ENCODE results near the gene CYTH2.

The CYTH2 gene

GRCh38 chr19:48477698-48478338 is 8.6 kb downstream of the CYTH2 start:
- ChIA-PET POLR2A (interaction anchor here (3.1 kb wide), 1 partner anchor 15 kb away, joined by 8 read pairs; no protein-coding TSS in a partner anchor), CTCF (no interaction called here)
- peaks cover 34 to 73% of the 10 kb centered on the region in 2 experiments for H3K36me3 ChIP-seq (ENCODE audit: control insufficient read depth in 2 of 2, insufficient read depth in 1 of 2, low read length in 2 of 2)
- H3K27ac ChIP-seq (ENCODE audit: extremely low read depth, low read depth, low read length), result no peak overlapping the region
- H3K4me3 ChIP-seq (ENCODE audit: low read depth, low read length), result no peak overlapping the region
- no peaks in the 10 kb centered on the region for H3K9me3 ChIP-seq (ENCODE audit: control insufficient read depth, insufficient read depth, low read depth, low read length)
- TF ChIP-seq ZNF768 (tag by site-specific recombination; IDR thresholded peaks at IDR 0.05) (no peak), ZNF548 (tag by site-specific recombination; IDR thresholded peaks at IDR 0.05) (no peak), ZNF169 (tag by site-specific recombination; IDR thresholded peaks at IDR 0.05) (no peak), SCRT1 (tag by site-specific recombination; IDR thresholded peaks at IDR 0.05; ENCODE audit: borderline replicate concordance) (no peak), ZNF76 (tag by site-specific recombination; IDR thresholded peaks at IDR 0.05; ENCODE audit: borderline replicate concordance, low read depth) (no peak), KLF7 (tag by site-specific recombination; IDR thresholded peaks at IDR 0.05; ENCODE audit: borderline replicate concordance) (no peak), ZNF777 (tag by site-specific recombination; IDR thresholded peaks at IDR 0.05; ENCODE audit: borderline replicate concordance) (no peak), ZXDB (tag by site-specific recombination; IDR thresholded peaks at IDR 0.05) (no peak), HOXA7 (CRISPR knock-in tag; IDR thresholded peaks at IDR 0.05; ENCODE audit: borderline replicate concordance) (no peak), ZNF114 (tag by site-specific recombination; IDR thresholded peaks at IDR 0.05) (no peak), ZBTB21 (tag by site-specific recombination; IDR thresholded peaks at IDR 0.05) (no peak), ZNF19 (tag by site-specific recombination; IDR thresholded peaks at IDR 0.05; ENCODE audit: low read depth) (no peak), SALL2 (tag by site-specific recombination; IDR thresholded peaks at IDR 0.05; ENCODE audit: borderline replicate concordance) (no peak), HOXD13 (CRISPR knock-in tag; IDR thresholded peaks at IDR 0.05; ENCODE audit: borderline replicate concordance) (no peak), ZNF473 (tag by site-specific recombination; IDR thresholded peaks at IDR 0.05) (no peak), ZNF266 (tag by site-specific recombination; IDR thresholded peaks at IDR 0.05; ENCODE audit: low read depth) (no peak)
- TF ChIP-seq, protein P1, sequence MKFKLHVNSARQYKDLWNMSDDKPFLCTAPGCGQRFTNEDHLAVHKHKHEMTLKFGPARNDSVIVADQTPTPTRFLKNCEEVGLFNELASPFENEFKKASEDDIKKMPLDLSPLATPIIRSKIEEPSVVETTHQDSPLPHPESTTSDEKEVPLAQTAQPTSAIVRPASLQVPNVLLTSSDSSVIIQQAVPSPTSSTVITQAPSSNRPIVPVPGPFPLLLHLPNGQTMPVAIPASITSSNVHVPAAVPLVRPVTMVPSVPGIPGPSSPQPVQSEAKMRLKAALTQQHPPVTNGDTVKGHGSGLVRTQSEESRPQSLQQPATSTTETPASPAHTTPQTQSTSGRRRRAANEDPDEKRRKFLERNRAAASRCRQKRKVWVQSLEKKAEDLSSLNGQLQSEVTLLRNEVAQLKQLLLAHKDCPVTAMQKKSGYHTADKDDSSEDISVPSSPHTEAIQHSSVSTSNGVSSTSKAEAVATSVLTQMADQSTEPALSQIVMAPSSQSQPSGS (tag by site-specific recombination; IDR thresholded peaks at IDR 0.05; ENCODE audit: low read depth), result no peak
- no peaks in the 10 kb centered on the region for H3K4me1 ChIP-seq (ENCODE audit: control insufficient read depth, insufficient read depth, low read length)

DNA sequence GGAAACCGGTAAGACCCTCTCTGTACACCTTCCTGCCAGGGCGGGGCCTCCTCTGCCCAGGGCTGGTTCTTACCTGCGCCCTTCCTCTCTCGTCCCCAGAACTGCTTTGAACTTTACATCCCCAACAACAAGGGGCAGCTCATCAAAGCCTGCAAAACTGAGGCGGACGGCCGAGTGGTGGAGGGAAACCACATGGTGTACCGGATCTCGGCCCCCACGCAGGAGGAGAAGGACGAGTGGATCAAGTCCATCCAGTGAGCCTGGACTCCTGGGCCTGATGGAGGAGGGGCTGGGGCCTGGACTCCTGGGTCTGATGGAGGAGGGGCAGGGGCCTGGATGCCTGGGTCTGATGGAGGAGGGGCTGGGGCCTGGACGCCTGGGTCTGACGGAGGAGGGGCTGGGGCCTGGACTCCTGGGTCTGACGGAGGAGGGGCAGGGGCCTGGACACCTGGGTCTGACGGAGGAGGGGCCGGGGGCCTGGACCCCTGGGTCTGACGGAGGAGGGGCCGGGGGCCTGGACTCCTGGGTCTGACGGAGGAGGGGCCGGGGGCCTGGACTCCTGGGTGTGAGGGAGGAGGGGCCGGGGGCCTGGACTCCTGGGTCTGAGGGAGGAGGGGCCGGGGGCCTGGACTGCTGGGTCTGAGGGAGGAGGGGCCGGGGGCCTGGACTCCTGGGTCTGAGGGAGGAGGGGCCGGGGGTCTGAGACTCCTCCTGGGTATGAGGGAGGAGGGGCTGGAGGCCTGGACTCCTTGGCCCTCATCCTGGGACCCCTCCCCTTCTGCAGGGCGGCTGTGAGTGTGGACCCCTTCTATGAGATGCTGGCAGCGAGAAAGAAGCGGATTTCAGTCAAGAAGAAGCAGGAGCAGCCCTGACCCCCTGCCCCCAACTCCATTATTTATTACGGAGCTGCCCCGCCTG is 9.4 kb downstream of the CYTH2 start:
- no peak overlapping the region for H3K27ac ChIP-seq (ENCODE audit: extremely low read depth, low read depth, low read length)
- H3K9me3 ChIP-seq (ENCODE audit: control insufficient read depth, insufficient read depth, low read depth, low read length), result no peaks in the 10 kb centered on the region
- no peak overlapping the region for H3K4me3 ChIP-seq (ENCODE audit: low read depth, low read length)
- ChIA-PET POLR2A (interaction anchor here (1.3 to 1.6 kb wide), 2 partner anchors 9 to 14 kb away, joined by 6 to 7 read pairs; no protein-coding TSS in a partner anchor), CTCF (interaction anchor here (0.8 kb wide), 1 partner anchor 11 kb away, joined by 4 read pairs; no protein-coding TSS in a partner anchor)
- H3K4me1 ChIP-seq (ENCODE audit: control insufficient read depth, insufficient read depth, low read length), result no peaks in the 10 kb centered on the region
- H3K36me3 ChIP-seq (ENCODE audit: control insufficient read depth in 2 of 2, insufficient read depth in 1 of 2, low read length in 2 of 2), result peaks cover 34 to 66% of the 10 kb centered on the region in 2 experiments
- TF ChIP-seq ZNF302 (tag by site-specific recombination; IDR thresholded peaks at IDR 0.05; ENCODE audit: low read depth), result no peak
- TF ChIP-seq, protein P2, sequence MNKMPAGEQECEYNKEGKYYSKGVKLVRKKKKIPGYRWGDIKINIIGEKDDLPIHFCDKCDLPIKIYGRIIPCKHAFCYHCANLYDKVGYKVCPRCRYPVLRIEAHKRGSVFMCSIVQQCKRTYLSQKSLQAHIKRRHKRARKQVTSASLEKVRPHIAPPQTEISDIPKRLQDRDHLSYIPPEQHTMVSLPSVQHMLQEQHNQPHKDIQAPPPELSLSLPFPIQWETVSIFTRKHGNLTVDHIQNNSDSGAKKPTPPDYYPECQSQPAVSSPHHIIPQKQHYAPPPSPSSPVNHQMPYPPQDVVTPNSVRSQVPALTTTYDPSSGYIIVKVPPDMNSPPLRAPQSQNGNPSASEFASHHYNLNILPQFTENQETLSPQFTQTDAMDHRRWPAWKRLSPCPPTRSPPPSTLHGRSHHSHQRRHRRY (tag by site-specific recombination; IDR thresholded peaks at IDR 0.05), result no peak
- no peak for TF ChIP-seq ZSCAN23 (tag by site-specific recombination; IDR thresholded peaks at IDR 0.05)
- no peak for TF ChIP-seq ZNF571 (tag by site-specific recombination; IDR thresholded peaks at IDR 0.05)
- no peak for TF ChIP-seq CTCF (tag by site-specific recombination; IDR thresholded peaks at IDR 0.05)
- TF ChIP-seq ZNF624 (tag by site-specific recombination; IDR thresholded peaks at IDR 0.05), result no peak
- no peak for TF ChIP-seq KLF1 (tag by site-specific recombination; IDR thresholded peaks at IDR 0.05)
- no peak for TF ChIP-seq ZBTB48 (tag by site-specific recombination; IDR thresholded peaks at IDR 0.05)
- TF ChIP-seq ZBTB8A (tag by site-specific recombination; IDR thresholded peaks at IDR 0.05), result no peak
- no peak for TF ChIP-seq ZNF660 (tag by site-specific recombination; IDR thresholded peaks at IDR 0.05)

All from HEK293 (cell line).